Loucy (cell line): Measurements from ENCODE around the gene LAMP2.

Source experiments
- H2AFZ ChIP-seq: fragments of 200-600 bp; sonication (generic); 2 replicates; pipeline ENCODE4 v1.6.0; 2016; ENCODE audit warnings: antibody characterized with exemption, mild to moderate bottlenecking, low read length, moderate library complexity
- H3F3A ChIP-seq: fragments of 200-600 bp; 2 replicates; pipeline ENCODE4 v1.6.0; 2016; ENCODE audit warnings: antibody characterized with exemption, low read depth, mild to moderate bottlenecking
- H3K27me3 ChIP-seq: fragments of 200-600 bp; sonication (generic); 2 replicates; pipeline ENCODE4 v1.6.1; 2014; ENCODE audit warnings: low read length, mild to moderate bottlenecking; ENCODE audit not compliant: insufficient read depth, poor library complexity, severe bottlenecking
- H3K36me3 ChIP-seq: fragments of 200-600 bp; sonication (generic); 2 replicates; pipeline ENCODE4 v1.6.1; 2016; ENCODE audit warnings: low read length; ENCODE audit not compliant: insufficient read depth
- H3K4me1 ChIP-seq: fragments of 200-600 bp; sonication (generic); 2 replicates; pipeline ENCODE4 v1.5.1; 2014; ENCODE audit warnings: low read length, mild to moderate bottlenecking; ENCODE audit not compliant: insufficient read depth, poor library complexity, severe bottlenecking
- H3K4me2 ChIP-seq: fragments of 200-600 bp; sonication (generic); 2 replicates; pipeline ENCODE4 v1.6.0; 2014; ENCODE audit warnings: antibody characterized with exemption, low read length, low read depth, mild to moderate bottlenecking; ENCODE audit not compliant: poor library complexity, severe bottlenecking
- H3K4me3 ChIP-seq: fragments of 200-600 bp; sonication (generic); 2 replicates; pipeline ENCODE4 v1.5.1; 2014; ENCODE audit warnings: low read length, mild to moderate bottlenecking, mixed read lengths; ENCODE audit not compliant: poor library complexity, severe bottlenecking
- H3K79me2 ChIP-seq: fragments of 200-600 bp; sonication (generic); 2 replicates; pipeline ENCODE4 v1.6.1; 2014; ENCODE audit warnings: low read length; ENCODE audit not compliant: insufficient read depth
- H3K9ac ChIP-seq: fragments of 200-600 bp; sonication (generic); 2 replicates; pipeline ENCODE4 v1.6.0; 2014; ENCODE audit warnings: mild to moderate bottlenecking, low read depth, low read length, moderate library complexity; ENCODE audit not compliant: poor library complexity, severe bottlenecking
- H3K9me2 ChIP-seq: fragments of 200-600 bp; sonication (generic); replicated peaks from 2 replicates; pipeline ENCODE4 v1.6.1; 2016; ENCODE audit warnings: low read depth, low read length, mixed read lengths
- H3K9me3 ChIP-seq: fragments of 200-600 bp; sonication (generic); 2 replicates; pipeline ENCODE4 v1.6.1; 2014; ENCODE audit warnings: mild to moderate bottlenecking, antibody characterized with exemption, low read length, low read depth; ENCODE audit not compliant: insufficient read depth
- H4K20me1 ChIP-seq: fragments of 200-600 bp; sonication (generic); 2 replicates; pipeline ENCODE4 v1.6.0; 2014; ENCODE audit warnings: antibody characterized with exemption, low read length, mild to moderate bottlenecking; ENCODE audit not compliant: insufficient read depth, poor library complexity, severe bottlenecking
- EZH2phosphoT487 ChIP-seq: fragments of 200-600 bp; IDR thresholded peaks from 2 replicates; pipeline ENCODE4 v1.6.1; 2018; ENCODE audit warnings: antibody characterized with exemption, mild to moderate bottlenecking, moderate library complexity, borderline replicate concordance
- TF ChIP-seq, protein P1 (sequence below): fragments of 200-600 bp; sonication (generic); conservative IDR thresholded peaks from 2 replicates; pipeline ENCODE4 v1.5.1; 2014; ENCODE audit warnings: mild to moderate bottlenecking, antibody characterized with exemption, low read length

Gene LAMP2

DNA sequence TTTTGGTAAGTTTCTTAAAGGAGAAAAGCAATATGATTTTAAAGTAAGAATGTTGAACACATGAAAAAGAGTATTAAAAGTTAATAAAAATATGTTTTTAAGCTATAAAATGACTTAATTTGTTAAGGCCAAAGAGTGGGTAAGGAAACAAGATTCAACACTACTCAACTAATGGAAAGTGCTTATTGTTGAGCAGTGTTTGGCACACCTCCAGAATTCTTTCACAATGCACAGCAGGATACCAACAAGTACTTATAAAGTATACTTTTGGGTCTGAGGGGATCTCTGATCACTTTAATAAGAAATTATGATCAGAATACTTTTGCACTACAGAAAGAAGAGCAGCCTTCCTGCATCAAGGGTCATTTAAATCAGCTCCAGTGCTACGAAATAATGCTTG is 5.9 kb downstream of the LAMP2 start:
- Histone ChIP-seq H3K9me3 (no peaks in the 10 kb centered on the region), H3K4me3 (peak overlapping the region; percentile 96), H3K79me2 (peaks cover 99% of the 10 kb centered on the region), H3K4me1 (peaks cover 64% of the 10 kb centered on the region), H4K20me1 (peaks cover 51% of the 10 kb centered on the region), H3K4me2 (peak overlapping the region; percentile 83), H3K27me3 (no peaks in the 10 kb centered on the region), H3F3A (no peaks in the 10 kb centered on the region), H3K9me2 (no peaks in the 10 kb centered on the region), H2AFZ (no peak overlapping the region), H3K9ac (peak overlapping the region; percentile 44), H3K36me3 (no peaks in the 10 kb centered on the region)
- TF ChIP-seq, protein P1, sequence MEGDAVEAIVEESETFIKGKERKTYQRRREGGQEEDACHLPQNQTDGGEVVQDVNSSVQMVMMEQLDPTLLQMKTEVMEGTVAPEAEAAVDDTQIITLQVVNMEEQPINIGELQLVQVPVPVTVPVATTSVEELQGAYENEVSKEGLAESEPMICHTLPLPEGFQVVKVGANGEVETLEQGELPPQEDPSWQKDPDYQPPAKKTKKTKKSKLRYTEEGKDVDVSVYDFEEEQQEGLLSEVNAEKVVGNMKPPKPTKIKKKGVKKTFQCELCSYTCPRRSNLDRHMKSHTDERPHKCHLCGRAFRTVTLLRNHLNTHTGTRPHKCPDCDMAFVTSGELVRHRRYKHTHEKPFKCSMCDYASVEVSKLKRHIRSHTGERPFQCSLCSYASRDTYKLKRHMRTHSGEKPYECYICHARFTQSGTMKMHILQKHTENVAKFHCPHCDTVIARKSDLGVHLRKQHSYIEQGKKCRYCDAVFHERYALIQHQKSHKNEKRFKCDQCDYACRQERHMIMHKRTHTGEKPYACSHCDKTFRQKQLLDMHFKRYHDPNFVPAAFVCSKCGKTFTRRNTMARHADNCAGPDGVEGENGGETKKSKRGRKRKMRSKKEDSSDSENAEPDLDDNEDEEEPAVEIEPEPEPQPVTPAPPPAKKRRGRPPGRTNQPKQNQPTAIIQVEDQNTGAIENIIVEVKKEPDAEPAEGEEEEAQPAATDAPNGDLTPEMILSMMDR, result no peak
- no peak for TF ChIP-seq EZH2phosphoT487

DNA sequence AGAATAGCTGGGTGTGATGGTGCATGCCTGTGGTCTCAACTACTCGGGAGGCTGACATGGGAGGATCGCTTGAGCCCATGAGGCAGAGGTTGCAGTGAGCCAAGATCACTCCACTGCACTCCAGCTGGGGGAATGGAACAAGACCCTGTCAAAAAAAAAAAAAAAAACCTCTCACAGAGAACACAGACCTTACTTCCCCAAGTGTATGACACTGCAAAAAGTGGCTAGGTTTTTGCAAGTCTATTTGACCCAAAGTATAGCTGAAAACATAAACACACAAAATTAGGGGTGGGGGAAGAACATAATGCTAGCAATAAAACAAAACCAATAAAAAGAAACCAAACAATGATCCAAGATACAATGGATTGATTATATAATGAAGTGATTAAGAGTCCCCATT is 6.7 kb downstream of the LAMP2 start:
- H3K79me2 ChIP-seq, result peaks cover 92% of the 10 kb centered on the region
- peak overlapping the region; percentile 83 for H3K4me2 ChIP-seq
- peaks cover 45% of the 10 kb centered on the region for H4K20me1 ChIP-seq
- H3K4me3 ChIP-seq, result peak overlapping the region; percentile 96
- peaks cover 2% of the 10 kb centered on the region for H3F3A ChIP-seq
- H3K36me3 ChIP-seq, result no peaks in the 10 kb centered on the region
- H3K4me1 ChIP-seq, result peaks cover 71% of the 10 kb centered on the region
- peak overlapping the region; percentile 44 for H3K9ac ChIP-seq
- no peaks in the 10 kb centered on the region for H3K9me2 ChIP-seq
- no peak overlapping the region for H2AFZ ChIP-seq
- no peak for TF ChIP-seq EZH2phosphoT487
- TF ChIP-seq, protein P1, result no peak
- no peaks in the 10 kb centered on the region for H3K27me3 ChIP-seq
- H3K9me3 ChIP-seq, result no peaks in the 10 kb centered on the region

DNA sequence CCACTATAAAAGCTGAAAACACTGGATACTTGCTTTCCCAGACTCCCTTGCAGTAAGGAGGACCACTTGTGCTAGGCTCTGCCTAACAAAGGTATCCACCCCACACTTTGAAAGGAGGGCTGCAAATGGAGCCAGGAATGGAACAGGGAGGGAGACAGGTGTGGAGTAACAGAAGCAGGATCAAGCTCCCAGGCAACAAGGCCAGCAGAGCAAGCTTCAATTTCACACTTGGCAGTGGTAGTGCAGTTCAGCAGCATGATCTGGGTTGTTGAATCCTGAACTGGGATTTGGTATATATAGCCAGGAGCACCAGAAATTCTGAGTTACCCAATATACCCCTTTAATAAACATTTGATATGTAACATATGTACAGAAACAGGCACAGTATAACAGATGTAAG is 9.8 kb downstream of the LAMP2 start:
- Histone ChIP-seq H4K20me1 (peaks cover 17% of the 10 kb centered on the region), H3K4me3 (peak overlapping the region; percentile 72), H3F3A (peaks cover 5% of the 10 kb centered on the region), H3K9ac (peak overlapping the region; percentile 78), H3K27me3 (no peaks in the 10 kb centered on the region), H3K9me3 (no peaks in the 10 kb centered on the region), H3K79me2 (peaks cover 81% of the 10 kb centered on the region), H3K36me3 (peaks cover 14% of the 10 kb centered on the region), H3K4me2 (peak overlapping the region; percentile 84), H3K9me2 (no peaks in the 10 kb centered on the region), H3K4me1 (peaks cover 84% of the 10 kb centered on the region), H2AFZ (no peak overlapping the region)
- TF ChIP-seq EZH2phosphoT487, result no peak
- TF ChIP-seq, protein P1, result no peak
